Measurements from ENCODE around the gene PPIH. TPM values are rescaled to one million over a fixed set of nuclear protein-coding genes. Genes with fewer than 3 reads are reported as not detected.

PPIH gene
- total RNA-seq, 1 donor from 2014 or later = 21.0 TPM

- Histone ChIP-seq H3K4me1 (peaks cover 9% of the 10 kb centered on the region), H3K4me3 (no peak overlapping the region), H3K9me3 (replicated peaks) (no peaks in the 10 kb centered on the region), H3K27ac (replicated peaks) (no peak overlapping the region), H3K36me3 (peaks cover 47% of the 10 kb centered on the region), H3K27me3 (ENCODE audit: low read depth) (no peaks in the 10 kb centered on the region)
- DNase-seq = no peak
- intact Hi-C loops (cut with micrococcal nuclease) = no loop called here
- TF ChIP-seq CTCF (IDR thresholded peaks at IDR 0.05; ENCODE audit: borderline replicate concordance) = no peak
Measured at GRCh38 chr1:42669936-42670335, 11.7 kb downstream of the PPIH start.

DNA sequence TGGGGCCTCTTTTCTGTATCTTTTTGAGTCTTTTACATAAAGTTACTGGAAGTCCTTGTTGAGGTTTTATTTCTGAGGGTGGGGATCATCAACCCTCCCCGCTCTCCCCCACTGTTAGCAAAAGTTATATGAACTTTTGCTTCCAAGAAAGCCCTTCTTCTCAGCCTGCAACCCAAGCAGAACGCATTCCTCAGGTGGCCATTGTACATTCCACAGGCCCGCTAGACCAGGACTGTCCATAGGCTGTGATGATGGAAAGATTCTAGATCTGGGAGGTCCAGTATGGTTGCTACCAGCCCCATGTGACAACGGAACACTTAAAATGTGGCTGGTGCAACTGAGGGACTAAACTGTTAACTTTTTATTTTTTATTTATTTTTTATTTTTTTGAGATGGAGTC, 12.2 kb downstream of the PPIH start:
- H3K36me3 ChIP-seq = peaks cover 46% of the 10 kb centered on the region
- H3K27ac ChIP-seq (replicated peaks) = no peak overlapping the region
- TF ChIP-seq CTCF (IDR thresholded peaks at IDR 0.05; ENCODE audit: borderline replicate concordance) = no peak
- no peak for DNase-seq
- H3K4me1 ChIP-seq = peaks cover 14% of the 10 kb centered on the region
- no peaks in the 10 kb centered on the region for H3K27me3 ChIP-seq (ENCODE audit: low read depth)
- H3K9me3 ChIP-seq (replicated peaks) = no peaks in the 10 kb centered on the region
- H3K4me3 ChIP-seq = no peak overlapping the region
- intact Hi-C loops (cut with micrococcal nuclease) = no loop called here

GRCh38 chr1:42674214-42674613, 16.0 kb downstream of the PPIH start:
- H3K36me3 ChIP-seq = peaks cover 16% of the 10 kb centered on the region
- no peaks in the 10 kb centered on the region for H3K27me3 ChIP-seq (ENCODE audit: low read depth)
- peak overlapping the region; percentile 86 for H3K27ac ChIP-seq (replicated peaks)
- no peak overlapping the region for H3K4me3 ChIP-seq
- no peak for DNase-seq
- peaks cover 26% of the 10 kb centered on the region for H3K4me1 ChIP-seq
- H3K9me3 ChIP-seq (replicated peaks) = no peaks in the 10 kb centered on the region
- TF ChIP-seq CTCF (IDR thresholded peaks at IDR 0.05; ENCODE audit: borderline replicate concordance) = no peak
- intact Hi-C loops (cut with micrococcal nuclease) = no loop called here

DNA sequence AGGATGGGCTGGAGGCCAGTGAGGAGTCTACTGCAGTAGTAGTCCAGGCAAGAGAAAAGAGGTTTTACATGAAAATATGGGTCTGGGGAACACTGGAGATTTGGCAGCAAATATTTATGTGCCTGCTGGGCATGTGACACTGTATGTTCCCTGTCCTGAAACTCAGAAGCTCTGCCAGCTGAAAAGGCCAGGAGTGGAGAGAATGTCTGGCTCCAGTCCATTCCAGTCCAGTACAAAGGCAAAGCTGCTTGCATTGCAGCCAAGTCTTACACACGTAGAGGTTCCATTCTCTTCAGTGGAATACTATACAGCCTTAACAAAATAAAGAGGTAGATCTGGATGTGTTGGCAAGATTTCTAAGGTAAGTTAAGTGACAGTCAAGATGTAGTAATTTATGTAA, 16.5 kb downstream of the PPIH start:
- Histone ChIP-seq H3K4me3 (no peak overlapping the region), H3K27me3 (ENCODE audit: low read depth) (no peaks in the 10 kb centered on the region), H3K27ac (replicated peaks) (peak overlapping the region; percentile 86), H3K9me3 (replicated peaks) (no peaks in the 10 kb centered on the region), H3K36me3 (peaks cover 16% of the 10 kb centered on the region), H3K4me1 (peaks cover 26% of the 10 kb centered on the region)
- intact Hi-C loops (cut with micrococcal nuclease) = no loop called here
- TF ChIP-seq CTCF (IDR thresholded peaks at IDR 0.05; ENCODE audit: borderline replicate concordance) = no peak
- peak; percentile 24 for DNase-seq

GRCh38 chr1:42675467-42675866, 17.2 kb downstream of the PPIH start:
- Histone ChIP-seq H3K4me1 (peaks cover 31% of the 10 kb centered on the region), H3K9me3 (replicated peaks) (no peaks in the 10 kb centered on the region), H3K36me3 (peaks cover 9% of the 10 kb centered on the region), H3K27me3 (ENCODE audit: low read depth) (no peaks in the 10 kb centered on the region), H3K27ac (replicated peaks) (peak overlapping the region; percentile 86), H3K4me3 (no peak overlapping the region)
- no peak for DNase-seq
- no peak for TF ChIP-seq CTCF (IDR thresholded peaks at IDR 0.05; ENCODE audit: borderline replicate concordance)
- intact Hi-C loops (cut with micrococcal nuclease) = no loop called here

Data from left ventricle myocardium inferior (tissue), 1 donor.